ENCODE data around the gene CST1.
"Not testable (repeated sequence)": the region's sequence is repeated elsewhere in the genome, so short reads cannot be mapped to it uniquely, and the experiment has no call there.

Gene CST1

DNA sequence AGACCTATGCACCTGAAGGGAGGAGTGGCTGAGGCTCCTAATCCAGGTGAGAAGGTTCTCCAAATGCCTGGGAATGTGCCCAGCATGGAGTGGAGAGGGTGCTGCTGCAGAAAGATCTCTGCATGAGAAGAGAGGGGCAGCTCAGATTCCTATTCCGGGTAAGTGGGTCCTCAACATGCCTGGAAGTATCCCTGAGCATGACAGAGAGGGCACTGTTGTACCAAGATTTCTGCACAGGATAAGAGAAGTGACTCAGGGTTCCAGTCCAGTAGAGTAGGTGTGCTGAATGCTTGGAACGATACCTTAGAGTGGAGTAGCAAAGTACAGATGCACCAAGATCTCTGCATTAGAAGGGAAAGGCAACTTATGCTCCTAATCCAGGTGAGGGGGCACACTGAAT is 15.8 kb downstream of the CST1 start:
- not testable (repeated sequence) for H3K79me2 ChIP-seq (ENCODE audit: control insufficient read depth, insufficient read depth, low read length); H3K23ac ChIP-seq (ENCODE audit: low read length); H3K4me2 ChIP-seq (ENCODE audit: low read length); H2BK15ac ChIP-seq (replicated peaks; ENCODE audit: low read depth); H2AK5ac ChIP-seq (ENCODE audit: low read length); H3K4ac ChIP-seq (ENCODE audit: low read depth, low read length); H3K36me3 ChIP-seq (ENCODE audit: control insufficient read depth, insufficient read depth, low read length); H4K8ac ChIP-seq (ENCODE audit: low read depth, low read length); H4K5ac ChIP-seq (ENCODE audit: low read length); H2BK120ac ChIP-seq (ENCODE audit: low read depth, low read length); H3K9ac ChIP-seq (ENCODE audit: low read length); H3K56ac ChIP-seq (ENCODE audit: low read length); H3K4me1 ChIP-seq (ENCODE audit: control insufficient read depth, low read depth, low read length); DNase-seq; H3K27me3 ChIP-seq (ENCODE audit: insufficient read depth, low read length, poor library complexity); H3K27ac ChIP-seq (ENCODE audit: low read depth, low read length); H3K4me3 ChIP-seq (ENCODE audit: low read length); H2BK5ac ChIP-seq (ENCODE audit: low read length); H3K79me1 ChIP-seq (ENCODE audit: low read length); H3K18ac ChIP-seq (ENCODE audit: low read length)
- no CpG with 5 or more reads among the region's 2 CpGs for WGBS (ENCODE audit: extremely low coverage, insufficient coverage, low lambda C conversion rate)

- not testable (repeated sequence) for H3K56ac ChIP-seq (ENCODE audit: low read length); H3K79me1 ChIP-seq (ENCODE audit: low read length); H3K23ac ChIP-seq (ENCODE audit: low read length); H3K27ac ChIP-seq (ENCODE audit: low read depth, low read length); H3K4me2 ChIP-seq (ENCODE audit: low read length); H4K5ac ChIP-seq (ENCODE audit: low read length); H3K4ac ChIP-seq (ENCODE audit: low read depth, low read length); H3K36me3 ChIP-seq (ENCODE audit: control insufficient read depth, insufficient read depth, low read length); H3K79me2 ChIP-seq (ENCODE audit: control insufficient read depth, insufficient read depth, low read length); H3K27me3 ChIP-seq (ENCODE audit: insufficient read depth, low read length, poor library complexity); H3K18ac ChIP-seq (ENCODE audit: low read length); H2AK5ac ChIP-seq (ENCODE audit: low read length); H3K4me3 ChIP-seq (ENCODE audit: low read length); H2BK15ac ChIP-seq (replicated peaks; ENCODE audit: low read depth); H3K4me1 ChIP-seq (ENCODE audit: control insufficient read depth, low read depth, low read length); DNase-seq; H2BK120ac ChIP-seq (ENCODE audit: low read depth, low read length); H4K8ac ChIP-seq (ENCODE audit: low read depth, low read length); H3K9ac ChIP-seq (ENCODE audit: low read length); H2BK5ac ChIP-seq (ENCODE audit: low read length)
- no CpG with 5 or more reads among the region's 1 CpG for WGBS (ENCODE audit: extremely low coverage, insufficient coverage, low lambda C conversion rate)
Measured at GRCh38 chr20:23734440-23734839, 16.3 kb downstream of the CST1 start.

GRCh38 chr20:23727016-23727415 is 23.7 kb downstream of the CST1 start:
- Histone ChIP-seq H2BK120ac (ENCODE audit: low read depth, low read length) (no peak overlapping the region), H2BK15ac (replicated peaks; ENCODE audit: low read depth) (no peak overlapping the region), H3K36me3 (ENCODE audit: control insufficient read depth, insufficient read depth, low read length) (no peaks in the 10 kb centered on the region), H3K79me2 (ENCODE audit: control insufficient read depth, insufficient read depth, low read length) (no peaks in the 10 kb centered on the region), H3K23ac (ENCODE audit: low read length) (no peak overlapping the region), H2AK5ac (ENCODE audit: low read length) (no peak overlapping the region), H4K8ac (ENCODE audit: low read depth, low read length) (no peak overlapping the region), H4K5ac (ENCODE audit: low read length) (no peak overlapping the region), H3K18ac (ENCODE audit: low read length) (no peak overlapping the region), H3K4ac (ENCODE audit: low read depth, low read length) (no peak overlapping the region), H3K9ac (ENCODE audit: low read length) (no peak overlapping the region), H3K4me3 (ENCODE audit: low read length) (no peak overlapping the region), H2BK5ac (ENCODE audit: low read length) (no peak overlapping the region), H3K27me3 (ENCODE audit: insufficient read depth, low read length, poor library complexity) (no peaks in the 10 kb centered on the region), H3K79me1 (ENCODE audit: low read length) (no peaks in the 10 kb centered on the region), H3K56ac (ENCODE audit: low read length) (no peak overlapping the region), H3K4me1 (ENCODE audit: control insufficient read depth, low read depth, low read length) (no peaks in the 10 kb centered on the region), H3K27ac (ENCODE audit: low read depth, low read length) (no peak overlapping the region), H3K4me2 (ENCODE audit: low read length) (no peak overlapping the region)
- no peak for DNase-seq
- WGBS (ENCODE audit: extremely low coverage, insufficient coverage, low lambda C conversion rate) = no CpG with 5 or more reads among the region's 3 CpGs

GRCh38 chr20:23725102-23725501 is 25.6 kb downstream of the CST1 start:
- H3K4ac ChIP-seq (ENCODE audit: low read depth, low read length) = no peak overlapping the region
- H3K27ac ChIP-seq (ENCODE audit: low read depth, low read length) = no peak overlapping the region
- no peaks in the 10 kb centered on the region for H3K36me3 ChIP-seq (ENCODE audit: control insufficient read depth, insufficient read depth, low read length)
- no peak overlapping the region for H3K18ac ChIP-seq (ENCODE audit: low read length)
- no CpG with 5 or more reads among the region's 3 CpGs for WGBS (ENCODE audit: extremely low coverage, insufficient coverage, low lambda C conversion rate)
- H2AK5ac ChIP-seq (ENCODE audit: low read length) = no peak overlapping the region
- no peak overlapping the region for H2BK15ac ChIP-seq (replicated peaks; ENCODE audit: low read depth)
- H3K79me1 ChIP-seq (ENCODE audit: low read length) = no peaks in the 10 kb centered on the region
- H3K27me3 ChIP-seq (ENCODE audit: insufficient read depth, low read length, poor library complexity) = no peaks in the 10 kb centered on the region
- H3K4me1 ChIP-seq (ENCODE audit: control insufficient read depth, low read depth, low read length) = no peaks in the 10 kb centered on the region
- no peak for DNase-seq
- no peak overlapping the region for H2BK5ac ChIP-seq (ENCODE audit: low read length)
- H3K56ac ChIP-seq (ENCODE audit: low read length) = no peak overlapping the region
- no peak overlapping the region for H3K9ac ChIP-seq (ENCODE audit: low read length)
- no peak overlapping the region for H3K23ac ChIP-seq (ENCODE audit: low read length)
- H3K4me2 ChIP-seq (ENCODE audit: low read length) = no peak overlapping the region
- no peak overlapping the region for H4K8ac ChIP-seq (ENCODE audit: low read depth, low read length)
- H3K4me3 ChIP-seq (ENCODE audit: low read length) = no peak overlapping the region
- H2BK120ac ChIP-seq (ENCODE audit: low read depth, low read length) = no peak overlapping the region
- H4K5ac ChIP-seq (ENCODE audit: low read length) = no peak overlapping the region
- H3K79me2 ChIP-seq (ENCODE audit: control insufficient read depth, insufficient read depth, low read length) = no peaks in the 10 kb centered on the region

GRCh38 chr20:23723659-23724307 is 27.0 kb downstream of the CST1 start:
- not testable (repeated sequence) for H3K4me3 ChIP-seq (ENCODE audit: low read length); H3K27me3 ChIP-seq (ENCODE audit: insufficient read depth, low read length, poor library complexity); H3K18ac ChIP-seq (ENCODE audit: low read length); H2BK15ac ChIP-seq (replicated peaks; ENCODE audit: low read depth); H3K79me2 ChIP-seq (ENCODE audit: control insufficient read depth, insufficient read depth, low read length); H3K23ac ChIP-seq (ENCODE audit: low read length); H2BK5ac ChIP-seq (ENCODE audit: low read length); H3K4me2 ChIP-seq (ENCODE audit: low read length); H3K9ac ChIP-seq (ENCODE audit: low read length); H3K4ac ChIP-seq (ENCODE audit: low read depth, low read length); H3K79me1 ChIP-seq (ENCODE audit: low read length); H2BK120ac ChIP-seq (ENCODE audit: low read depth, low read length); H3K56ac ChIP-seq (ENCODE audit: low read length); H3K36me3 ChIP-seq (ENCODE audit: control insufficient read depth, insufficient read depth, low read length); H3K27ac ChIP-seq (ENCODE audit: low read depth, low read length); H4K8ac ChIP-seq (ENCODE audit: low read depth, low read length); H4K5ac ChIP-seq (ENCODE audit: low read length); H3K4me1 ChIP-seq (ENCODE audit: control insufficient read depth, low read depth, low read length); H2AK5ac ChIP-seq (ENCODE audit: low read length)
- DNase-seq = peak; percentile 47
- no CpG with 5 or more reads among the region's 2 CpGs for WGBS (ENCODE audit: extremely low coverage, insufficient coverage, low lambda C conversion rate)

GRCh38 chr20:23722851-23723250 is 27.9 kb downstream of the CST1 start:
- not testable (repeated sequence) for H3K27ac ChIP-seq (ENCODE audit: low read depth, low read length); H3K36me3 ChIP-seq (ENCODE audit: control insufficient read depth, insufficient read depth, low read length); H3K79me2 ChIP-seq (ENCODE audit: control insufficient read depth, insufficient read depth, low read length); H4K8ac ChIP-seq (ENCODE audit: low read depth, low read length); H3K23ac ChIP-seq (ENCODE audit: low read length); H2BK120ac ChIP-seq (ENCODE audit: low read depth, low read length); H3K4ac ChIP-seq (ENCODE audit: low read depth, low read length); H4K5ac ChIP-seq (ENCODE audit: low read length); H2AK5ac ChIP-seq (ENCODE audit: low read length); H3K18ac ChIP-seq (ENCODE audit: low read length); H3K4me2 ChIP-seq (ENCODE audit: low read length); H3K4me3 ChIP-seq (ENCODE audit: low read length); H3K4me1 ChIP-seq (ENCODE audit: control insufficient read depth, low read depth, low read length); H3K79me1 ChIP-seq (ENCODE audit: low read length); H2BK5ac ChIP-seq (ENCODE audit: low read length); H2BK15ac ChIP-seq (replicated peaks; ENCODE audit: low read depth); H3K56ac ChIP-seq (ENCODE audit: low read length); H3K9ac ChIP-seq (ENCODE audit: low read length); H3K27me3 ChIP-seq (ENCODE audit: insufficient read depth, low read length, poor library complexity)
- no CpG with 5 or more reads among the region's 5 CpGs for WGBS (ENCODE audit: extremely low coverage, insufficient coverage, low lambda C conversion rate)
- peak; percentile 37 for DNase-seq
